Measurements from ENCODE around the gene PFDN2.

The PFDN2 gene

GRCh38 chr1:161090617-161091016, 27.2 kb downstream of the PFDN2 start:
- TF ChIP-seq, protein P1, sequence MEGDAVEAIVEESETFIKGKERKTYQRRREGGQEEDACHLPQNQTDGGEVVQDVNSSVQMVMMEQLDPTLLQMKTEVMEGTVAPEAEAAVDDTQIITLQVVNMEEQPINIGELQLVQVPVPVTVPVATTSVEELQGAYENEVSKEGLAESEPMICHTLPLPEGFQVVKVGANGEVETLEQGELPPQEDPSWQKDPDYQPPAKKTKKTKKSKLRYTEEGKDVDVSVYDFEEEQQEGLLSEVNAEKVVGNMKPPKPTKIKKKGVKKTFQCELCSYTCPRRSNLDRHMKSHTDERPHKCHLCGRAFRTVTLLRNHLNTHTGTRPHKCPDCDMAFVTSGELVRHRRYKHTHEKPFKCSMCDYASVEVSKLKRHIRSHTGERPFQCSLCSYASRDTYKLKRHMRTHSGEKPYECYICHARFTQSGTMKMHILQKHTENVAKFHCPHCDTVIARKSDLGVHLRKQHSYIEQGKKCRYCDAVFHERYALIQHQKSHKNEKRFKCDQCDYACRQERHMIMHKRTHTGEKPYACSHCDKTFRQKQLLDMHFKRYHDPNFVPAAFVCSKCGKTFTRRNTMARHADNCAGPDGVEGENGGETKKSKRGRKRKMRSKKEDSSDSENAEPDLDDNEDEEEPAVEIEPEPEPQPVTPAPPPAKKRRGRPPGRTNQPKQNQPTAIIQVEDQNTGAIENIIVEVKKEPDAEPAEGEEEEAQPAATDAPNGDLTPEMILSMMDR (IDR thresholded peaks at IDR 0.05; ENCODE audit: low read depth, low read length): no peak
- no peak for DNase-seq (ENCODE audit: extremely low read depth, low read depth)

GRCh38 chr1:161089938-161090337, 27.9 kb downstream of the PFDN2 start:
- TF ChIP-seq, protein P1 (IDR thresholded peaks at IDR 0.05; ENCODE audit: low read depth, low read length): no peak
- no peak for DNase-seq (ENCODE audit: extremely low read depth, low read depth)

GRCh38 chr1:161089251-161089924, 28.4 kb downstream of the PFDN2 start, which contains the start of gene NECTIN4:
NECTIN4 (minus strand) TSS chr1:161089558; CDS start chr1:161089296, 262 bp downstream.
- TF ChIP-seq, protein P1 (IDR thresholded peaks at IDR 0.05; ENCODE audit: low read depth, low read length): no peak
- DNase-seq (ENCODE audit: extremely low read depth, low read depth): no peak

- TF ChIP-seq, protein P1 (IDR thresholded peaks at IDR 0.05; ENCODE audit: low read depth, low read length): no peak
- DNase-seq (ENCODE audit: extremely low read depth, low read depth): no peak
Measured at GRCh38 chr1:161088587-161089110, 29.2 kb downstream of the PFDN2 start.

DNA sequence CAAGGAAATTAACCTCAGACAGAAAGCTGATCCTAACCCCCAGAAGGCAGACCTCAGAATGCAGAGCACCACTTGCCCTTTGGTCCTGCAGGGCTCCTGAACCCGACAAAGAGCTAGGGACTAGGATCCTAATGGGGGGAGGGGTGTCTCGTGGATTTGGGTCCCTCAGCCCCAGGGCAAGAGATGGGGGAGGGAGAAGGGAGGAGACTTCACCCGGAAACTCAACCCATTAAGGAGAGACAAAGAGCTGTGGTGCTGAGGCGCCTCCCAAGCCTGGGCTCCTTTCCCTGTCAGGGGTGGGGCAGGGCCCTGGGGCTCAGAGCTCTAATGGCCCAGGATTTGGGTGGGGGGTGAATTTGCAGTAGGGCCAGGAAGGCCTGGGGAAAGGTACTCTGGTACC, 31.4 kb downstream of the PFDN2 start:
- TF ChIP-seq, protein P1 (IDR thresholded peaks at IDR 0.05; ENCODE audit: low read depth, low read length): no peak
- DNase-seq (ENCODE audit: extremely low read depth, low read depth): no peak

- no peak for DNase-seq (ENCODE audit: extremely low read depth, low read depth)
- TF ChIP-seq, protein P1 (IDR thresholded peaks at IDR 0.05; ENCODE audit: low read depth, low read length): no peak
Measured at GRCh38 chr1:161085165-161085564, 32.7 kb downstream of the PFDN2 start.

DNA sequence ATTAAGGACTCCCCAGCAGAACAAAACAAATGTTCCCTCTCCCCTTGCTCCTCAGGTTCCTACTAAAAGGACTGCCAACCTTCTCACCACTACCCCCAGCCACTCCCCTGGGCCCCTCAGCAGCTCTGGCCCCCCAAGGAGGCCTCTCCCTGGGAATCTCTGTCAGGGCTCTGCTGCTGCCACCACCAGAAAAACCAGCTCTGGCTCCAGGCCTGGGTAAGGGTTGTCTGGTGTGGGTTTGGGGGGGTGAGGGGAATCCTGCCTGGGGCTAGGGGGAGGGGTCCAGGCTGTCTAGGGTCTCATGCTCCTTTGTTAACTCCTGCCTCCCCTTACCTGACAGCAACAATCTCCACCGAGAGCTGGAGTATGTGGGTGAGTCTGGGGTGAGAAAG, 33.2 kb downstream of the PFDN2 start:
- TF ChIP-seq, protein P1 (IDR thresholded peaks at IDR 0.05; ENCODE audit: low read depth, low read length): no peak
- no peak for DNase-seq (ENCODE audit: extremely low read depth, low read depth)
